OCI-LY3 (cell line): ENCODE results near the gene EIF4A3.

Experiments used
- EZH2phosphoT487 ChIP-seq: fragments of 200-600 bp; shearing (Covaris generic); IDR thresholded peaks from 2 replicates; pipeline ENCODE4 v1.6.1; 2018; ENCODE audit warnings: antibody characterized with exemption, mixed run types, low read depth
- TF ChIP-seq, protein P1 (sequence below): fragments of 200-600, 300-600 bp; sonication (generic); IDR thresholded peaks from 2 replicates; pipeline ENCODE4 v1.5.1; 2014; ENCODE audit warnings: antibody characterized with exemption, low read length, low read depth

GRCh38 chr17:80104956-80105375, 42.0 kb downstream of the EIF4A3 start:
- TF ChIP-seq, protein P1, sequence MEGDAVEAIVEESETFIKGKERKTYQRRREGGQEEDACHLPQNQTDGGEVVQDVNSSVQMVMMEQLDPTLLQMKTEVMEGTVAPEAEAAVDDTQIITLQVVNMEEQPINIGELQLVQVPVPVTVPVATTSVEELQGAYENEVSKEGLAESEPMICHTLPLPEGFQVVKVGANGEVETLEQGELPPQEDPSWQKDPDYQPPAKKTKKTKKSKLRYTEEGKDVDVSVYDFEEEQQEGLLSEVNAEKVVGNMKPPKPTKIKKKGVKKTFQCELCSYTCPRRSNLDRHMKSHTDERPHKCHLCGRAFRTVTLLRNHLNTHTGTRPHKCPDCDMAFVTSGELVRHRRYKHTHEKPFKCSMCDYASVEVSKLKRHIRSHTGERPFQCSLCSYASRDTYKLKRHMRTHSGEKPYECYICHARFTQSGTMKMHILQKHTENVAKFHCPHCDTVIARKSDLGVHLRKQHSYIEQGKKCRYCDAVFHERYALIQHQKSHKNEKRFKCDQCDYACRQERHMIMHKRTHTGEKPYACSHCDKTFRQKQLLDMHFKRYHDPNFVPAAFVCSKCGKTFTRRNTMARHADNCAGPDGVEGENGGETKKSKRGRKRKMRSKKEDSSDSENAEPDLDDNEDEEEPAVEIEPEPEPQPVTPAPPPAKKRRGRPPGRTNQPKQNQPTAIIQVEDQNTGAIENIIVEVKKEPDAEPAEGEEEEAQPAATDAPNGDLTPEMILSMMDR: no peak
- TF ChIP-seq EZH2phosphoT487: no peak
